Measurements from ENCODE around the gene COMT.

DNA sequence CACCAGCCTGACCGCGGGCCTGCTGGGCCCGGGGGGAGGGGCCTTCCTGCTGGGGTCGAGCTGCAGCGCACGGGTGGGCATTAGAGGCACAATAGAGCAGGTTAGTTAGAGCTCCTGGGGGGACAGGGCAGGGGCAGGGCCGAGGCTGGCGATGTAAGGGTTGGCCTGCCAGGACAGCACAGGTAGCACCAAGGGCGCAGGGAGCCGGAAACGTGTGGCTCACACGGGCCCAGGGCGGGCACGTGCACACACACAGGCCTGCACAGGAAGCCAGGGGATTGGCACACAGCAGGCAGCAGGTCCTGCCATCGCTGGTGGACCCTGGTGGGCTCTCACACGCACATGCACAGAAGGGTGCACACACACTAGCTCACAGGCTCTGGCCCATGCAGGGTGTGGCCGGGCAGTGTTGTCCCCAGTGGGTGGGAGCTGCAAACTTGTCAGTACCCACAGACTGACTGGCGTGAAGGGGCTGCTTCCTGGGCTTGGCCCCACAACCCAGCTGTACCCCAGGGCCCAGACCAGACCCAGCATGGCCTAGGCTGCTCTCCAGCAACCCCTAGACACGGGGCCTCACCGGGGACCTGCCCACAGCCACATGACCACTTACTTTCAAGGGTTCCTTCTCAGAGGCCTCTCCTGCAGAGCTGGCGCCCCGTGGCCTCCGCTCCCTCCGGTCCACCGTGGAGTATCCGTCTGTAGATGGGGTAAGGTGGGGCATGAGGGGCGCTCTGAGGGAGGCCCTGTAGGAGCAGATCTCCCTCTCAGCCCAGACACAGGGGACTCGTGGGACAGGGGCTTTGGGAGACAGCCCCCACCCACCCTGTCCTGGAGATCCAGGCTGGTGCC is 29.9 kb downstream of the COMT start:
- TF ChIP-seq, protein P1, sequence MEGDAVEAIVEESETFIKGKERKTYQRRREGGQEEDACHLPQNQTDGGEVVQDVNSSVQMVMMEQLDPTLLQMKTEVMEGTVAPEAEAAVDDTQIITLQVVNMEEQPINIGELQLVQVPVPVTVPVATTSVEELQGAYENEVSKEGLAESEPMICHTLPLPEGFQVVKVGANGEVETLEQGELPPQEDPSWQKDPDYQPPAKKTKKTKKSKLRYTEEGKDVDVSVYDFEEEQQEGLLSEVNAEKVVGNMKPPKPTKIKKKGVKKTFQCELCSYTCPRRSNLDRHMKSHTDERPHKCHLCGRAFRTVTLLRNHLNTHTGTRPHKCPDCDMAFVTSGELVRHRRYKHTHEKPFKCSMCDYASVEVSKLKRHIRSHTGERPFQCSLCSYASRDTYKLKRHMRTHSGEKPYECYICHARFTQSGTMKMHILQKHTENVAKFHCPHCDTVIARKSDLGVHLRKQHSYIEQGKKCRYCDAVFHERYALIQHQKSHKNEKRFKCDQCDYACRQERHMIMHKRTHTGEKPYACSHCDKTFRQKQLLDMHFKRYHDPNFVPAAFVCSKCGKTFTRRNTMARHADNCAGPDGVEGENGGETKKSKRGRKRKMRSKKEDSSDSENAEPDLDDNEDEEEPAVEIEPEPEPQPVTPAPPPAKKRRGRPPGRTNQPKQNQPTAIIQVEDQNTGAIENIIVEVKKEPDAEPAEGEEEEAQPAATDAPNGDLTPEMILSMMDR (IDR thresholded peaks at IDR 0.05), result no peak
- no peak for TF ChIP-seq POLR2A (IDR thresholded peaks at IDR 0.05)
